HG02938 (cell line): ENCODE results near the gene C13orf42.

Experiments used
- ATAC-seq: cut with Tn5 transposase; IDR thresholded peaks from one replicate; pipeline ENCODE4 v1.9.1; 2021; ENCODE audit warnings: mild to moderate bottlenecking, moderate library complexity; ENCODE audit not compliant: unreplicated experiment

The C13orf42 gene

GRCh38 chr13:51067210-51067701, 43.8 kb downstream of the C13orf42 start:
- no peak for ATAC-seq

GRCh38 chr13:51066091-51066831, 44.8 kb downstream of the C13orf42 start:
- ATAC-seq: no peak

- ATAC-seq: no peak
Measured at GRCh38 chr13:51065372-51066090, 45.5 kb downstream of the C13orf42 start.

- ATAC-seq: no peak
Measured at GRCh38 chr13:51064753-51065152, 46.3 kb downstream of the C13orf42 start.

- no peak for ATAC-seq
Measured at GRCh38 chr13:51063909-51064308, 47.2 kb downstream of the C13orf42 start.

DNA sequence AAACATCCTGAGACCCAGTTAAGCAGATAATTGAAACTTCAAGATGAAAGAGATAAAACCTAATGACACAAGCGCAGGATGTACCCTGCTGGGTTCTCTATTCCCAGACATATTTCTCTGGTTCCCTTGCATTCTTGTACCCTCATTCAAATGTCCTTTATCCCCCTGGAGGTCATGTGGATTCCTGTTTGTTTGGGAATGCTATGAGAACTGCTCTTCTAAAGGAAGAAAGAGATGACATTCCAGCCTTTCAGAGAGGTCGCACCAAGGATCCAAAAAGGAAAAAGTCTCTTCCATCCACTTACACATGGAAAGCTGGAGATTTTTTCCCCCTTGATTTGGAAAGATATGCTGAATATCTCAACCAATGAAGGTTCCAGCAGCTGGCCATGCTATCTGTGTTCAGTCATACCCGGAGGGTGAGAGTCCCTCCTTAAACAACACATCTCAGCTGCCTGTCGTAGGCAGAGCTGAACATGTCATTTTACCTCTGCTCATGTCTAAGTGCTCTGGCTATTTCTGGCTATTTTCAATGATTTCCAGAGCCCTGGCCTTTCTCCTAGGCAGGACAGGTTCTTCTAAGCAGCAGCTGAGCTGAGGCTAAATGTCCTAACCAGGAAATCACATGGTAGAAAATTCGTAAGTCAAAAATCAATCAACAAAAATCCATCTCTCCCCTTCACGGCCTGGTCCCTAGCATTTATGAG, 52.5 kb downstream of the C13orf42 start:
- ATAC-seq: no peak

- ATAC-seq: no peak
Measured at GRCh38 chr13:51057906-51058305, 53.2 kb downstream of the C13orf42 start.

GRCh38 chr13:51057001-51057400, 54.1 kb downstream of the C13orf42 start:
- no peak for ATAC-seq

- no peak for ATAC-seq
Measured at GRCh38 chr13:51052581-51052980, 58.5 kb downstream of the C13orf42 start.

GRCh38 chr13:51050021-51050830, 60.8 kb downstream of the C13orf42 start:
- ATAC-seq: no peak

DNA sequence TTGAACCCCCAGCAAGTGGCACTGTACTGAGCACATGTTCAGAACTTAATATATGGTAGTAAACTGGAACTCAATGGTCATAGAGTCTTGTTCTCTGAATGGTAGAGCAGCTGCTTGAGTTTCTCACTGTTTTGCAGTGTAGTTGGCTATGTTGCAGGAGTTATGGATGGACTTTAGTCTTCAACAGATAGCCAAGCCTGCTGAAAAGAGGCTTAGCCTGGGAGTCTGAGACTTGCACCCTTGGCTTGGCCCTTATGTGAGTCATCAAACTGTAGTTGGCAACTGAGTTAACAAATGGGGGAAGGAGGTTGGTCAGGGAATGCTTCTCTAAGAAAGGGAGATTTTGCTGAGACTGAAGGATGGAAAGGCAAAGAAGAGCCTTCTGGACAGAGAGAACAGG, 62.5 kb downstream of the C13orf42 start:
- ATAC-seq: no peak

DNA sequence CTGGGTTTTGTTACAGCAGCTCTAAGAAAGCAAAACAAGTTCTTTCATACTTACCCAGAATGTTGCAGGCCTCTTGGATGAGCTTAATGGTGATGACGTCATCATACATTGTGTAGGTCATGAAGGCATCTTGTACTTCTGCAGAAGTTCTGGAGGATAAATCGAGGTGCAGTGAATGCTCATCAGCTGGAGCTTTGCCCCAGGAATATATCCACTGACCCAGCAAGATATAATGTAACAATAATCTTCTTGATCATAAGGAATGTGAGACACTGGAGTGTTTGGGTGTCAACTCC, 63.0 kb downstream of the C13orf42 start:
- no peak for ATAC-seq

GRCh38 chr13:51047434-51048165, 63.5 kb downstream of the C13orf42 start:
- no peak for ATAC-seq

GRCh38 chr13:51045451-51045850, 65.6 kb downstream of the C13orf42 start:
- no peak for ATAC-seq

- no peak for ATAC-seq
Measured at GRCh38 chr13:51044023-51044665, 66.9 kb downstream of the C13orf42 start.

- ATAC-seq: no peak
Measured at GRCh38 chr13:51043310-51043709, 67.8 kb downstream of the C13orf42 start.

- no peak for ATAC-seq
Measured at GRCh38 chr13:51041710-51042109, 69.4 kb downstream of the C13orf42 start.

- no peak for ATAC-seq
Measured at GRCh38 chr13:51041126-51041525, 69.9 kb downstream of the C13orf42 start.

GRCh38 chr13:51040431-51040830, 70.6 kb downstream of the C13orf42 start:
- ATAC-seq: no peak

GRCh38 chr13:51036418-51036817, 74.7 kb downstream of the C13orf42 start:
- ATAC-seq: no peak
